Measurements from ENCODE around the gene LRRC4C.

- no peak for TF ChIP-seq CTCF (conservative IDR thresholded peaks at IDR 0.05 in 1 of 2, IDR thresholded peaks at IDR 0.05 in 1 of 2; ENCODE audit: low read depth in 1 of 2, low read length in 2 of 2)
- no peak for TF ChIP-seq EZH2 (IDR thresholded peaks at IDR 0.05; ENCODE audit: low read length, missing control alignments)
These were observed 1204.0 kb downstream of the LRRC4C start for GRCh38 chr11:40255457-40255856.

Data from fibroblast of lung (primary cell).